Sigmoid colon (tissue), 7 donors: ENCODE results near the gene KCNQ2. TPM values are rescaled to one million over a fixed set of nuclear protein-coding genes. Genes with fewer than 3 reads are reported as not detected.

ENCODE experiments used
- DNase-seq: peaks from one replicate; pipeline ENCODE4 v3.0.0-alpha.2; 2019
- H3K27ac ChIP-seq, 4 donors: fragments of 200-600 bp; sonication (generic); one replicate each; pipeline ENCODE4 v1.5.1; 2016 to 2019; ENCODE audit warnings: mild to moderate bottlenecking in 1 of 4
- H3K27me3 ChIP-seq, 3 donors: fragments of 200-600 bp; sonication (generic); one replicate each; pipeline ENCODE4 v1.5.1; 2019; ENCODE audit warnings: mild to moderate bottlenecking in 1 of 3
- H3K36me3 ChIP-seq, 4 donors: fragments of 200-600 bp; sonication (generic); one replicate each; pipeline ENCODE4 v1.5.1; 2016 to 2019
- H3K4me1 ChIP-seq, 4 donors: fragments of 200-600 bp; sonication (generic); one replicate each; pipeline ENCODE4 v1.5.1; 2017 to 2019
- H3K4me3 ChIP-seq, 4 donors: fragments of 200-600 bp; sonication (generic); one replicate each; pipeline ENCODE4 v1.5.1; 2017 to 2019; ENCODE audit warnings: mild to moderate bottlenecking in 2 of 4, moderate library complexity in 1 of 4
- H3K9me3 ChIP-seq, 4 donors: fragments of 200-600 bp in 3 of 4; sonication (generic) in 3 of 4; one replicate each; pipeline versions ENCODE4 v1.5.1 to v1.6.1; 2013 to 2019
- CTCF ChIP-seq, 4 experiments: fragments of 450-650 bp in 3 of 4; fragments of 200-600 bp in 1 of 4; IDR thresholded peaks; one replicate each; pipeline ENCODE4 v1.5.1; 2016 to 2019; ENCODE audit warnings: antibody characterized with exemption in 4 of 4, mild to moderate bottlenecking in 3 of 4, moderate library complexity in 2 of 4
- EP300 ChIP-seq, 4 donors: sonication (generic); formaldehyde crosslinking; IDR thresholded peaks; one replicate each; pipeline ENCODE4 v1.6.1; 2017; ENCODE audit warnings: antibody characterized with exemption in 4 of 4
- POLR2A ChIP-seq, 2 donors: fragments of 450-650 bp; IDR thresholded peaks; one replicate each; pipeline ENCODE4 v1.6.1; 2016; ENCODE audit warnings: antibody characterized with exemption in 2 of 2, mild to moderate bottlenecking in 2 of 2, moderate library complexity in 2 of 2
- POLR2AphosphoS5 ChIP-seq, 4 donors: sonication (generic); formaldehyde crosslinking; IDR thresholded peaks; one replicate each; pipeline ENCODE4 v1.6.1; 2017; ENCODE audit warnings: antibody characterized with exemption in 4 of 4
- WGBS, 2 donors: extraction: QIAGEN DNeasy Blood & Tissue Kit; methylation state at CpG; one replicate each; pipeline ENCODE4 v1.1.7; 2013; 5-methylcytosine and 5-hydroxymethylcytosine counted together
- intact Hi-C: fragments of 100-400 bp; cut with DNase I; formaldehyde crosslinking; loops from one replicate; pipeline ENCODE4 v1.15.1; 2023
- polyA plus RNA-seq, 3 donors: library from polyadenylated mRNA; stranded (reverse); fragments of 200-250 nt; gene quantifications; one replicate each; pipeline ENCODE4 v1.2.3, GENCODE V29; 2013
- total RNA-seq, 4 donors: library from RNA; depleted of rRNA; stranded (reverse); fragments of >200 nt; gene quantifications; one replicate each; pipeline ENCODE4 v1.1.0, GENCODE V29; 2016
- donor health status: healthy with polysubstance abuse.
- donor health status: Bipolar disorder and iron deficiency.
- donor health status: healthy.

KCNQ2 gene
- total and polyA plus RNA-seq, 7 donors = 0.83 to 4.2 (median 1.2) TPM; not detected in 3

DNA sequence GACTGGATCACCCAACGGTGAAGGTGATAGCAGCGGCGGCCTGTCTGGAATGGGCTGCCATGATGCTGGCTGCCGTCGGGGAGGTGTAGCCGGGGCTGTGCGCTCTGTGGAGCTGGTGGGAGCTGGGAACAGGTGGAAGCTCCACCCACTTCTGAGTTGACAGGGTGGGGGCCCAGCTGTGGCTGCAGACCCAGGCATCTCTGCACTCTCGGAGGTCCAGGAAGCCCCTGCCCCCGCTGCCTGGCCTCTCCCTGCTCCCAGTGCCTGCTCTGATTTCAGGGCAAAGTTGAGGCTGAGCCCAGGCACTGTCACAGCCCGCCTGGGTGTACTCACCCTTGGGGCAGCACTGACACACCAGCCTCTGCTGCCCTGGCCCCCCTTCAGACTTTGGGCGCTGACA, 93.2 kb downstream of the KCNQ2 start:
- Histone ChIP-seq H3K4me1 (no peaks in the 10 kb centered on the region), H3K4me3 (no peak overlapping the region), H3K27ac (no peak overlapping the region), H3K9me3 (no peaks in the 10 kb centered on the region), H3K27me3 (peaks cover 13 to 100% (median 61%) of the 10 kb centered on the region in 3 donors), H3K36me3 (no peaks in the 10 kb centered on the region)
- intact Hi-C loops = no loop called here
- 80 to 82% methylated on average over 11 of the region's 11 CpGs for WGBS, 2 donors
- no peak for TF ChIP-seq POLR2AphosphoS5 (IDR thresholded peaks at IDR 0.05)
- TF ChIP-seq EP300 (IDR thresholded peaks at IDR 0.05) = no peak
- TF ChIP-seq POLR2A (IDR thresholded peaks at IDR 0.05) = no peak
- no peak for TF ChIP-seq CTCF (IDR thresholded peaks at IDR 0.05)
- no peak for DNase-seq

DNA sequence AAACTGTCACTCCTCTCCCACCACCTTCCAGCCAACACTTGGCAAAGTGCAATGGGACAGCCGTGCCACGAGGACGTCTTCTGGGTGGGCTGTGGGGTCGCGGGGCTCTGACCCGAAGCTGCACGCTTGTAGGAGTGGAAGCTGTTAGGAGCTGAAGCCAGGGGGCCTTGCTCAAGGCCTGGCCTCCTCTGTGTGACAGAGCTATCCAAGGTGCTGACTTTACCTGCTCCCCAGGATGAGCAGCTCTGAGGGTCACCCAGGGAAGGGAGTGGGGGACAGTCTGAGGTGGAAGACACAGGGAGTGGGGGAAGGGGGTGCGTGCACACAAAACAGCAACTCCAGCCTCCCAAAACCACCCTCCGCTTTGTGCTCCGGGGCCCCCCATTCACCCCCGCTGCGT, 93.8 kb downstream of the KCNQ2 start:
- WGBS, 2 donors = 65 to 66% methylated on average over 12 of the region's 12 CpGs
- Histone ChIP-seq H3K4me1 (no peaks in the 10 kb centered on the region), H3K36me3 (no peaks in the 10 kb centered on the region), H3K9me3 (no peaks in the 10 kb centered on the region), H3K27me3 (peaks cover 13 to 99% (median 68%) of the 10 kb centered on the region in 3 donors), H3K27ac (no peak overlapping the region), H3K4me3 (no peak overlapping the region)
- intact Hi-C loops = no loop called here
- DNase-seq = no peak
- TF ChIP-seq POLR2AphosphoS5 (IDR thresholded peaks at IDR 0.05) (no peak), POLR2A (IDR thresholded peaks at IDR 0.05) (no peak), CTCF (IDR thresholded peaks at IDR 0.05) (no peak), EP300 (IDR thresholded peaks at IDR 0.05) (no peak)

GRCh38 chr20:63377951-63378381, 94.5 kb downstream of the KCNQ2 start:
- H3K27me3 ChIP-seq = peaks cover 13 to 99% (median 70%) of the 10 kb centered on the region in 3 donors
- 32 to 39% methylated on average over 15 of the region's 15 CpGs for WGBS, 2 donors
- H3K4me1 ChIP-seq = no peaks in the 10 kb centered on the region
- intact Hi-C loops = no loop called here
- DNase-seq = no peak
- H3K36me3 ChIP-seq = no peaks in the 10 kb centered on the region
- TF ChIP-seq POLR2AphosphoS5 (IDR thresholded peaks at IDR 0.05) (no peak), EP300 (IDR thresholded peaks at IDR 0.05) (no peak), POLR2A (IDR thresholded peaks at IDR 0.05) (no peak), CTCF (IDR thresholded peaks at IDR 0.05) (no peak)
- no peak overlapping the region for H3K27ac ChIP-seq
- H3K4me3 ChIP-seq = no peak overlapping the region
- no peaks in the 10 kb centered on the region for H3K9me3 ChIP-seq

GRCh38 chr20:63377256-63377941, 95.1 kb downstream of the KCNQ2 start:
- TF ChIP-seq POLR2AphosphoS5 (IDR thresholded peaks at IDR 0.05) (no peak), POLR2A (IDR thresholded peaks at IDR 0.05) (no peak), EP300 (IDR thresholded peaks at IDR 0.05) (no peak), CTCF (IDR thresholded peaks at IDR 0.05) (no peak)
- Histone ChIP-seq H3K9me3 (no peaks in the 10 kb centered on the region), H3K4me3 (no peak overlapping the region), H3K27me3 (peaks cover 13 to 99% (median 66%) of the 10 kb centered on the region in 3 donors), H3K4me1 (no peaks in the 10 kb centered on the region), H3K27ac (no peak overlapping the region), H3K36me3 (no peaks in the 10 kb centered on the region)
- intact Hi-C loops = no loop called here
- 11 to 23% methylated on average over 32 of the region's 32 CpGs for WGBS, 2 donors
- no peak for DNase-seq
